Fibroblast of skin of left quadriceps (primary cell): ENCODE data around the gene CST6.

Experiments used
- DNase-seq, 2 experiments: peaks; one replicate each; pipeline ENCODE4 v3.0.0-alpha.2; 2013; ENCODE audit warnings: low read depth in 2 of 2

CST6 gene

GRCh38 chr11:66047541-66048365 lies 35.9 kb downstream of the CST6 start:
- DNase-seq, result no peak

DNA sequence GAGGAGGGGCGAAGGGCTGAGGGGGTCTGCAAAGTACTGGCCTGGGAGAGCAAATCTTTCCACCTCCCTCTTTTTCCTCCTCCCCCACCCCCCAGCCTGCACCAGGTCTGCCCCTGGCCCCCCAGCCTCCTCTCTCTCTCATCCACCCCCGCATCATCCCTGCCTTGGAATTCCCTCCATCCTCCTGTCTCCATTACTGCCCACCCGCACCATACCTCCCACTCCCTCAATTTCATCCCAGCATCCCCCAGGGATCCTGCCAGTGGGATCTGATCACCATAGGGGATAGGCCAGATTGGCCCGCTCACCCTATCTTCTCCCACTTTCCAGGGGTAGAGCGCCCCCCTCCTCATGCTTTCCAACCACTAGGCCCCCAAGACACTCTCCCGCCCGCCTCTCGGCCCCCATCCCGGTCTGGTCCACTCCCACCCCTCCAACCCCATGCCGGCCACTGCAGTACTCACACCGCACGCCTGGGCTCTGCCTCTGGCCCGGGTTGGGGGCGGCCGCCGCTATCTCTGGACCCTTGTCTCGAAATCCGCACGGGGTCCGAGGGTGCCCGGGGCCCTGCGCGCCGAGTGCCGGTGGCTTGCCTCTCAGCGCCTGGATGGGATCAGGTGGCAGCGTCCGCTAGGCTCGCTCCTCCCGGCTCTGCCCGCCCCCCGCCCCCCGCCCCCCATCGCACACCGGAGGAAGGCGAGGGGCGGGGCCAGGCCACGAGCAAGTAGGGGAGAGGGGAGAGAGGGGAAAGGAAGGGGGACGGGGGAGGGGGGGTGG lies 36.9 kb downstream of the CST6 start, which contains the start of gene GAL3ST3:
TSS of gene GAL3ST3 (minus strand) at position 615 of the 777 bp plus-strand sequence. CDS start 3,746 bp downstream, outside the sequence.
- DNase-seq, result no peak

DNA sequence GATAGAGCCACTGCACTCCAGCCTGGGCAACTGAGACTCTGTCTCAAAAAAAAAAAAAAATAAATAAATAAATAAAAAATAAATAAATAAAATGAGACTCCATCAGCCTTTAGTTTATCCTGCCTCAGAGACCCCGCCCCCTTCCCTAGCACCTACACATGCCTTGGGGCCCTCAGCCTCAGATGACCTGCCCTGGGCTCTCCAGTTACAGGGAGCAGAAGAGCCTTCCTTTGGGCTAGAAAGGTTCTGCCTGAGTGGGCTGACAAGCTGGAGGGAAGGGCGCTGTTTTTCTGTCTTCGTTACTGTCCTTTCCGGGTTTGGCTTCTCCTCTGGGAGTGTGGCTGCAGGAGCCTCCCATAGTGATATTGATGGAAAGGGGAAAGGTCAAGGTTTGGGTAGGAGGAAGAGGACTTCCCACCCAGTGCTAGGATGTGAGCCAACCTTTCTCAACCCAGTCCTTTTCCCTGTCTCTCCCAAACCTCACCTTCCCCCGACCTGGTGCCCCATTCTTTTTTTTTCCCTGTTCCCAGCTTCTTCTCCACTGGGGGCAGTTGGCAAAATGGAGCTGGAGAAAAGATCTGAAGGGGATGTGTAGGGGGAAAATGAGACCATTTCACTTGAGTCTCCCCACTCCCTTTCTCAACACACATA lies 38.9 kb downstream of the CST6 start:
- no peak for DNase-seq

DNA sequence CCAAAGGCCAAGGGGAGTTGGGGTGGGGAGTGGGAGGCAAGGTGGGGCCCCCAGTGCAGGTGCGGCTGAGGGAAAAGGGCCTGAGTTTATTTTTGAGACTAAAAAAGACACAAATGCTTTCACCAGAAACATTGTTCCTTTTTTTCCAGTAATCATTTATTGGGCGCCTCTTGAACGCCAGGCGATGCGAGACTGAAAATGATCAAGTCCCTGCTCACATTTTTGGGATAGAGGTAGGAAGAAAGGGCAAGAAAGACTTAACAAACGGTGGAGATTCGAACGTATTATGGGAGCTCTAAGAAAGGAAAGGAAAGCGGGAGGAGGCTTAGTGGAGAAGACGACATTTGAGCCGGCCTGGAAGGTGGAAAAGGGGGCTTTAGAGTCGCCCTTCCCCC lies 39.6 kb downstream of the CST6 start:
- no peak for DNase-seq

DNA sequence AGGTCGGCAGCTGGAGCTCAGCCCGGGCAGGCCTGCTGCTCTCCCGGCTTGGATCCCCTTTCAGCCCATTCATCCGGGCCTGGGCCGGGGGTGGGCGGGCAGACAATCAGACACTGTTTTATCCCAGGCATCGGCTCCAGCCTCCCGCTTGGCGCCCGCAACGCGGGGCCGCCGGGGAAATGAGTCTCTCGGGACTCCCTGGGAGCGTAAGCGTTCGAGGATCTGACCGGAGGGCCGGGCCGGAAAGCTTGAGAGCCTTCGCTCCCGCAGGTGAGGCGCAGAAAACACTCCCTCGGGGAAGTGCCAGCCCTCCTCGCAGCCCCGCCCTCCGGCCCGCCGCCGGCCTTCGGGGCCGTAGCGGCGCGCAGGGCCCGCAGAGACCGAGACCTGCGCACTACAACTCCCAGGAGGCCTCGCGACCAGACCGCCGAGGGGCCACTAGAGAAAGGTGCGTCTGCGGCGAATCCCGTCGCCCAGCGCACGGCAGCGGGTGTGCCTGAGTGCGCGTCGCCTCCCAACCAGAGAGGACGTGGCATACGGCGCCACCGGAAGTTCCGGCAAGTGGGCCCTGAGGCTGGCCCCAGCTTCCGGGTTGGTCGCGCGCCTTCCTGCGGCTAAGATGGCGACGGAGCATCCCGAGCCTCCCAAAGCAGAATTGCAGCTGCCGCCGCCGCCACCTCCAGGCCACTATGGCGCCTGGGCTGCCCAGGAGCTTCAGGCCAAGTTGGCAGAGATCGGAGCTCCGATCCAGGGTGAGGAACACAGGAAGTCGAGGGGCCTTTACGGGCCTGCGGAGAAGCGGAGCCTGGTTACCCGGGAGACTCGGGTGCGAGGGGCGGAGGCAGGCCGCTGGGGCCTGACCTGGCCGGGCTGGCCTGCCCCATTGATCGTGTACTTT lies 40.2 kb downstream of the CST6 start, which contains the start of gene SF3B2:
TSS of gene SF3B2 (plus strand) at position 599 of the 898 bp plus-strand sequence. CDS start at position 620, 21 bp downstream.
- DNase-seq, result peak; percentile 96

DNA sequence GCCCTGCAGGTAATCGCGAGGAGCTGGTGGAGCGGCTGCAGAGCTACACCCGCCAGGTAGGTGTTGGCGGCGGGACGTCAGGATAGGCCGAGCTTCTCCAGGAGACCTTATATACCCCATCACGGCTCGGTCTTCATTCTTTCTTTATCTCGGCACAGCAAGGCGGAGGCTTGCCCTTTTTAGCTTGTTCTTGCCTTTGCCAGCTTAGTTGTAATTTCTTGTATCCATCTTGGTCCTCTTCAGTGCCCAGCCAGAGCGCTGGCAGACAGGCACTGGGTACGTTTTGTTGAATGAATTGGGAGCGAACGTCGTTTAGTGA lies 40.8 kb downstream of the CST6 start:
- no peak for DNase-seq

DNA sequence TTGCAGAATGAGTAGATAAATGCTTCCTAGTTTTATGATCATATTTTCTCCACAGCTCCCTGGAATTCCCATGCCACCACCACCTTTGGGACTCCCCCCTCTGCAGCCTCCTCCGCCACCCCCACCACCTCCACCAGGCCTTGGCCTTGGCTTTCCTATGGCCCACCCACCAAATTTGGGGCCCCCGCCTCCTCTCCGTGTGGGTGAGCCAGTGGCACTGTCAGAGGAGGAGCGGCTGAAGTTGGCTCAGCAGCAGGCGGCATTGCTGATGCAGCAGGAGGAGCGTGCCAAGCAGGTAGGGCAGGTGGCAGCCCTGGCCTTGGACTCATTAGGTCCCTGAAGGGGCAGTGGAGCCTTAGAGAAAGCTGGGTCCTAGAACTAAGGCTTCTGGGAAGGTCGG lies 43.2 kb downstream of the CST6 start:
- DNase-seq, result no peak

DNA sequence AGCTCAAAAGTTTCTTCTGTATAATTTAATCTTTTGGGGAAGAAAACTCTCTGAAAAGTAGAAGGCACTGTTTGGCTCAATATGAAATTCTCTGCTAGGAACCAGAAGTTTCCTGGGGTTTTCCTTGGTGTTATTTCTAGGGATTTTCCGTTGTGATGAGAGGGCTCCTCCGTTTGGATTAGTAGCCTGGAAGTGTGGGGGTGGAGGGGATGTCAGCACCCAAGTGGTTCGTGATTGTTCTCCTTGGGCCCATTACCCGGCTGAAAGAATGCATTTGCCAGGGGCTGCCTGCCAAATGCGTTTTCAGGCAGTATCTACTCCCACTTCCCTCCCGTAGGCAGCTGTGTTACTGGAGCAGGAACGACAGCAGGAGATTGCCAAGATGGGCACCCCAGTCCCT lies 44.7 kb downstream of the CST6 start:
- DNase-seq, result no peak

GRCh38 chr11:66059966-66060680 lies 48.3 kb downstream of the CST6 start:
- DNase-seq, result no peak

DNA sequence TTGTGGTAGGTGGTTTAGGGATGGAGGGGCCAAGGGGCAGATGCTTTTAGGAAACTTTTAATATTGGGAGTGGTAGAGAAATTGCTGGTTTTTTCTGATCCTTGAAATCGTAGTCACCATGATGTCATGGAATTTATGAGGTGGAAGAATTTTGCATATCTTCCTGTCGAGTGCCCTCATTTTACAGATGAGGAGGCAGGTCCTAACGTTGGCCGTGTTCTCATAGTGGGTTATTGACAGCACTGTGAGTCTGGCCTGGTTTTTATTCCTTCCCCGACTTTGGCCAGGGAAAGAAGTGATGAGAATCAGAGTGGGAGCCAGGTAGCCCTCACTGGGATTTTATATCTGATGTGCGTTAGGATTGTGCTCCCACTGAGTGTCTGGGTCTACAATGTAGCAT lies 49.5 kb downstream of the CST6 start:
- no peak for DNase-seq

DNA sequence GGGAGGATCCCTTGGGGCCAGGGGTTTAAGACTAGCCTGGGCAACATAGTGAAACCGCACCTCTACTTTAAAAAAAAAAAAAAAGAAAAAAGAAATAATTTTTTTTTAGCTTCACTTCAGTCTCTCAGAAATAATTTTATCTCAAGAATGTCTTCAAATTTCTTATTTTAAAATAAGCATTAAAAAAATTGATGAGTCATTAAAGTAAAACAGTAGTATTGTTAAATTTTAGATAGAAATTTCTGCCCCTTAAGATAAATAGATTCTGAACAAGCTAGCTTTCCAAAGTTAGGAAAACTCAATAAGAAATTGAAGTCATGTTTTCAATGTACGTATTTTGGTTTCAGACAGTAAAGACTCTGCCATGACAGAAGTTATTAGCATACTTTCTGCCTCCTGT lies 50.6 kb downstream of the CST6 start:
- no peak for DNase-seq
